HL-60 (cell line): ENCODE results near the gene ARHGAP18.

Source experiments
- CTCF ChIP-seq: IDR thresholded peaks from one replicate; pipeline ENCODE4 v1.5.1; 2011; ENCODE audit warnings: low read length, control low read depth, inconsistent platforms; ENCODE audit not compliant: insufficient read depth
- POLR2AphosphoS5 ChIP-seq: IDR thresholded peaks from 2 replicates; pipeline ENCODE4 v1.6.1; 2012; ENCODE audit warnings: low read depth
- REST ChIP-seq: IDR thresholded peaks from 2 replicates; pipeline ENCODE4 v1.6.1; 2012; ENCODE audit warnings: low read depth; ENCODE audit not compliant: insufficient replicate concordance

- TF ChIP-seq CTCF (no peak), POLR2AphosphoS5 (no peak), REST (no peak)
These were observed 101.0 kb downstream of the ARHGAP18 start for GRCh38 chr6:129608886-129609537.
